ENCODE results near the gene RNASEL.
A peak's percentile ranks its signal among the peaks of the same experiment; 100 is the strongest.

RNASEL gene

DNA sequence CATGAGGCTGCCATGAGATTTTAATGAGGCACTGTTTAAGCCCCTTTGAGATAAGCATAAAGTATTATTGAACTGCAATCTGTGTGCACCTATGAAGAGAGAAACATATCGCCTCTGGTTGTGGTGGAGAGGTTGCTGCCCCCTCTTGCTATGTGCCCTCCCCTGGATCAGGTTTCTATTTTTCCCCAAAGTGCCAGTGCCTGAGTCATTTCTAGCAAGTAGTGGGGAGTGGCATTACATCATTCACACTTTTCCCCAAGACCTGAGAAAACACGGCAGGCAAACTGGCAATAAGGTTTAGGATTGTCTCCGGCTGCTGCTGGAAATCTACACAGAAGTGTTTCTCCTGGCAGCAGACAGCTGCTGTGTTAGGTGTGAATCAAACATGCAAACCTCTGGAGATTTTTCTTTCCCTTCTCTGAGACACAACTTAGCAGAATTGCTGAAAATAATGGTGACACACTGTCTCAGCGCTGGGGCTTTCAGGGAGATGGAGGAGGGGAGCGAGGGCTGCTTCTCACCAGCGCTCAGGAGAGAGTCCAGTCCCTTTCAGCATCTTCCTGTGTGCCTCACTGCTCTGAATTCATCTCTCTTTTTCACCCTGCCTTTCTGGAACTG lies 28.8 kb upstream of the RNASEL start:
- no peak for DNase-seq

GRCh38 chr1:182617014-182617429 lies 28.0 kb upstream of the RNASEL start:
- DNase-seq = no peak

DNA sequence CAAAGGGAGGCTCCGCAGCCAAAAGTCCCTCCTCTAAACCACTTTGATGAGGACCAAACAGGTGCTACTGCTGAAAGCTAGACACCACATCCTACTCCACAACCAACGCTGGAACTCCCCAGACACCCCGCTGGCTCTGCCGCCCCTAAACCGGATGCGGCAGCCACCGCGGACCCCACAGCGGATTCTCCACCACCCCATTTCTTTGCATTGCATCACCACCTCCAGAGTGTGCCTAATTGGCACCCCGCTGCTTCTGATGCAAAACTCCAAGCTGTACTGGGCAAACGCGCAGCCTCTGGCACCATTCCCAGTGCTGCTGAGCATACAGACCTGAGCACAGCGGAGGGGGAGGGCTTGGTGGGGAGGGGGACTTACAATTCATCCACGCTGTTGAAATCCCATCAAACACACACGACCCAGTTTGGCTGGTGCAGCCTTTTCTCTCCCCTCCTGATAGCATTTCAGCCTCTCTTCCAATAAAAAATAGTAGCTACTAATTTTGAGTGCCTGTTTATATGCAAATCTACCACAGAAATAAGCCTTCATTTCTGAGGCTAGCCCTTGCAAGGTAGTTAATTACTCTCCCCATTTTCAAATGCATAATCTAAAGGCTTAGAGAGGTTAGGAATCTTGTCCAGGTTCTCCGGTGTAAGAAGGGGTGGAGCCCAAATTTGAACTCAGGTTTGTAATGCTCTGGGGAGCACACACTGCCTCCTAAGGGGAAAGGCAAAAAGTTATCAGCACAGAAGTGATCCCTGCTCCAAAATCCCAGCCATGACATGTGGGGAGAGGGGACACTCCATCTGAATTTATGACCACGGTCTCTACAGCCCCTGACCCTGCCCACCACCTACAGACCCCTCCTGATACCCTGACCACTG lies 27.3 kb upstream of the RNASEL start:
- peak; percentile 86 for DNase-seq

- DNase-seq = peak; percentile 58
Observed at GRCh38 chr1:182615468-182616129, 26.5 kb upstream of the RNASEL start.

GRCh38 chr1:182614796-182615454 lies 25.9 kb upstream of the RNASEL start:
- peak; percentile 68 for DNase-seq

DNA sequence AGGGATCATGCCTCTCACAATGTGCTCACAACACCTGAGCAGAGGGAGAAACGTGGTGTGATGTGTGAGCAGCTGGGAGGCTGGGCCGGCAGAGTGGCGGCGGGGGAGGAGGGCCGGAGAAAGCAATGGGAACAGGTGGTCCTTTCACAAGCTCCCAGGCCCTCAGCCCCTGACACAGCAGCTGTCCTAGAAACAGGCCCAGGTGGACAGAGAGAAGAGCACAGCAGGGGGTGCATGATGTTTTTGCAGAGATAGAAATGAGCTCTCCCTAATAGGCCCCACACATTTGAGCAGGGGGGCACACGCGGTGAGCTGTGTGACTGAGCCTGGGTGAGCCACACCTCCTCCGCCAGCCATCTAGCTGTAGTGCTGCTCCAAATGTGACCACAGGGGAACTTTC lies 22.7 kb upstream of the RNASEL start:
- no peak for DNase-seq

DNA sequence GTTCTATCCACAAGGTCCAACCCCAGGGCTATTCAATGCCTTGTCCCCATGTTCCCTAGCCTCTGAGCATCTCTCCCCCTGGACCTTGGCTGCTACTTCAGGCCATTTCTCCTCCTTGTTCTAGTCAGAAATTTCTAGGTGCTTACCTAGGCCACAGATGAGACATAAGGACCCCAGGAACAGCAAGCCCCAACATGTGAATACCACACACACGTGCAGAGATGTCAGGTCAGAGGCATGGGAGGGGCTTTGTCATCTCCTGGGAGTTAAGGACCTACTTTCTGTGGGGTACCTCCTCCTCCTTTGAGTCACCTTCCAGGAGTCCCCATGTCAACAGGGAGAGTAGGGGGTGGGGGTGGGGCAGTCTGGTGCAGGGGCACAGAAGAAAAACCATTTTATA lies 22.3 kb upstream of the RNASEL start:
- DNase-seq = no peak

- DNase-seq = no peak
Observed at GRCh38 chr1:182610606-182611194, 21.6 kb upstream of the RNASEL start.

DNA sequence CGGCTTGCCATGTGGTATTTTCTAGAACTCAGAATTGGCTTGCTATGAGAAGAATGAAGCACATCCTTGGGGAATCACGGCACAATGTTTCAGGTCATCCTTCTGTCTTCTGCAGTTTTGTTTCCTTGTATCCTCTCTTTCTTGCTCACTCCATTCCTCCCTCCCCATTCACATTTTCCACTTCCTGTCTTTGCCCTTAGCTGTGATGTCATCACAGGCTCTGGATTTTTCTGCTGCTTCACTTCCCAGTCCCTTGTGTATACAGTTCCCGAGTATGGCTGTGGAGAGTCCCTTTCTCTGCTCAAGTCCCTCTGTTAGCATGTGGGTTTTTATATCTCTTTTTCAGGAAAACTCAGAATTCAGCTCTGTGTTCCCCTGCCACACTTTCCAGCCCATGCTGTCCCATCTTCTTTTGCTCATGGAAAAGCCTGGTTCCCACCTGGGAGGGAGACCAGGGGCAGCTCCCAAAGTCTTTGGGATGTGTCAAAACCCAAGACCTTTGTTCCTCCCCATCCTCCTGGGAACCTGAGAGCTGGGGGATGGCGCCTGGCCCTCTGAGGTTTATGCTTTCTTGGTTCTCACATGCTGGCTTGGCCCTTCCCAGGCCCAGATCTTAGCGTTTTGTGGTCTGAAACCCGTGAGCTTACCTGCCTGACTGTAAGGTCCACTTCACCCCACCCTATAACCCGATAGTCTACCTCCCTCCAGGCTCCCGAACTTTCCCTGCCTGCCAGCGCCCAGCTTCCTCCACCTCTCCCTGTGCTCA lies 20.0 kb upstream of the RNASEL start:
- no peak for DNase-seq

DNA sequence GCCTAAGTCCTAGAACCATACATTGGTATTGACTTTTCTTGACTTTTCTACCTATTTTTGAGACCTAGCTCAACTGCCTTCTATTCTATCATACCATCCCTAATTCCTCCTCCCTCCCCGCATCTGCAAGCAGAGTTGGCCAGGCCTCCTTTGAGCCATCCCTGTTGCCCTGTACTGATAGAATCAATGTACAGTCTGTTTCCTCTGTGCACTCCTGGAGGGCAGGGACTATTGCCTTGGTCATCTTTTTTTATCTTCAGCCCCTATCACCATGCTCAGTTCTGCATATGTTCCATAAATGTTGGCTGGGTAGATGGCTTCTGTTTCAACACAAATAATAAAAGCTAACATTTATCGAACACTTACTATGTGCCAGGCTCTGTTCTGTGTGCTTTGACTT lies 19.2 kb upstream of the RNASEL start:
- no peak for DNase-seq

DNA sequence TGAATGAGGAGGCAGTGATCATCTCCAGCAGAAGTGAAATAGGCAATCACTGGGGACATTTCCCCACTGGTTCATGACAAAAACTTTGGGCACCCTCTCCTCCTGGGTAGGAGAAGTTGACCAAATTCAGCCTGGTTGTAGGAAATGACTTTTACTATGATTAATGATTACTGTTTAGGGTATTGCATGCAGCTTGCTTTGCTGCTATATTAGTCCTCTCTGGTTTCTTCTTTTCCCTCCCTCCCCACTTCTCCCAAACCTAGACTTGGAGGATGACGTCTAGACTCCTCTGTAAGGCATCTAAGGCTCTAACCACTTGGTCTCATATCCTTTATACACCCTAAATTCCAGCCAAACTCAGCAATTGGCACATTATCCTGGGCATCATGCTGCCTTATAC lies 18.5 kb upstream of the RNASEL start:
- no peak for DNase-seq

DNA sequence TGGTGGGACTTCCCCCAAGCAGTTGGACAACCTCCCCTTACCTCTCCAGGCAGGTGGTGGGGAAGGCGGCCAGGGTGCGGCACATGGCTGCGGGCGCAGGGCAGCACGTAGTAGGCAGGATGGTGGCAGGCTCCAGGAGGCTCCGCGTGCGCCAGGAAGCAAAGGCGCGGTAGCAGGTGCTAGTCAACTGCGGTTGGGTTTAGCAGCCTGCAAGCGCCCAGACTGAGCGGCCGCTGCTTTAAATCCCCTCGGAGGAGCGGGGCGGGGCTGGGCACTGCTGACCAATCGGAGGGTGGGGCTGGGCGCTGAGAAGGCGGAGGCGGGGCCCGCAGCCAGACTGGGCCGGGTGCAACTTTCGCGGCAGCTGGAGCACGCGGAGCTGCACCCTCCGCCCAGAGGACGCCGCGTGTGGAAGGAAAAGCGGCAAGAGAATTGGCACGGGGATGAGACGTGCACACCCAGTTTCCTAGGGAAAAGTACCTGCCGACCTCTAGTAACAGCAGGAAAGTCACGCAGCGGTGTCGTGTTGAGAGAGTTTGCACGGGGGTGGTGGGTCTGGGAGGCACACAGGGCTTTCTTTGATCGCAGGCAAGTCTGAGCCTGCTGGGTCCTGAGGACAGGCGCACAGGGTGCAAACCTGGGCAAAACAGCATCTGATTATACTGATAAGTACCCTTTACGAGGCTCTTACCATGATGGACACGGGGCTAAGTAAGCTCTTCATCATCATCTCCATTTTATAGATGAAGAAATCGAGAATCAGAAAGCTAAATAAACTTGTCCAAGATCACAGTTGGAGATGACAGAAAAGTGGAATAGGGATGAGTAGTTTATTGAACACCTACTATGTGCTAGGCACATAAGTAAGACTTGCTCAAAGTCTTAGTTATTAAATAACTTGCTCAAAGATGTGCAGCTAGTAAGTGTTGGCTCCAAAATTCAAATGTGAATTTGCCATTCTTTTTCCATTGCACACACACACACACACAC lies 15.4 kb upstream of the RNASEL start, which contains the start of gene RGS16:
Gene RGS16, minus strand, starts transcription at position 215 of the 990 bp plus-strand sequence. Its CDS starts 130 bp downstream, at position 85.
- peak; percentile 94 for DNase-seq

GRCh38 chr1:182603646-182604174 lies 14.7 kb upstream of the RNASEL start:
- DNase-seq = no peak

GRCh38 chr1:182602935-182603645 lies 14.0 kb upstream of the RNASEL start:
- DNase-seq = no peak

GRCh38 chr1:182601913-182602312 lies 12.9 kb upstream of the RNASEL start:
- DNase-seq = no peak

DNA sequence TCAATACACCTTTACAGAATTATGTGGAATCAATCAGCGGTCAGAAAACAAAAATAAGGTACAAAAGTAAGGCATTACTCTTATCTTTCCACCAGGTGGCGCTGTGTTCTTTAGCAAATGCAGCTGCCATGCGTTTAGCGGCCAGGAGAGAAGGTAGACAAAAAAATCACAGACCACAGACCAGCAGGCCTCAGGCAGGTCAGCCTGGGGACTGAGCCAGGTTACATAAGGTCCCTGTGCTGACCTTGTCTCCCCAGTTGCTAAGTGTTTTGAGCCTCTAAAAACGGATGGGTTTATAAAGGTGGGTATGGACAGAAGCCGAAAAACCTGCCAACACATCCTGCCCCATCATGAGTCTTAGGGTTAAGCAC lies 12.3 kb upstream of the RNASEL start:
- DNase-seq = peak; percentile 70

DNA sequence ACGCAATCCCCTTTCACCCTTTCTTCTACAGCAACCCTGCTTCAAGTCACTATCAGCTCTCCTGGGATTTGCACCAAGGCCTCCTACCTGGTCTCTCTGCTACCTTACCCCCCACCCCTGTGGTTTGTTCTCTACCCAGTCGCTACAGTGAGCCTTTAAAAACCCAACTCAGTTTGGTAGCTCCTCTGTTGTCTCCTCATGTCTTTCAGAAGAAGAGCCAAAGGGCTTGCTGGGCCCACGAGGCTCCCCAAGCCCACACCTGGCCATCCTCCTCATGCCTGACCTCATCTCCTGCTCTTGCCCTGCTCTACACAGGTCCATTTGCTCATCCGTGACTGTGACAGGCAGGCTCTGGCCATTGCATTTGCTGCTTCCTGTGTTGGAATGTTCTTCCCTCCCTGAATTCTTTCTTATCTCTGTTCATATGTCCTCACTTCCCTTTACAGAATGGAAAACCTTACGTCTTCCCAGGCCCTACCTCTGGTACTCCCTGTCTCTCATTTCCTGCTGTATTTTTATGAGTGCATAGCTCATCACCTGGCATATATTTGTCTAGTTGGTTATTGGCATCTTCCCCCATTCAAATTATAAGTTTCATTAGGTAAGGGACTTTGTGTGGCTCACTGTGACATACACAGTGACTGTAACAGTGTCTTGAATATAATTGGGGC lies 11.8 kb upstream of the RNASEL start:
- DNase-seq = no peak

DNA sequence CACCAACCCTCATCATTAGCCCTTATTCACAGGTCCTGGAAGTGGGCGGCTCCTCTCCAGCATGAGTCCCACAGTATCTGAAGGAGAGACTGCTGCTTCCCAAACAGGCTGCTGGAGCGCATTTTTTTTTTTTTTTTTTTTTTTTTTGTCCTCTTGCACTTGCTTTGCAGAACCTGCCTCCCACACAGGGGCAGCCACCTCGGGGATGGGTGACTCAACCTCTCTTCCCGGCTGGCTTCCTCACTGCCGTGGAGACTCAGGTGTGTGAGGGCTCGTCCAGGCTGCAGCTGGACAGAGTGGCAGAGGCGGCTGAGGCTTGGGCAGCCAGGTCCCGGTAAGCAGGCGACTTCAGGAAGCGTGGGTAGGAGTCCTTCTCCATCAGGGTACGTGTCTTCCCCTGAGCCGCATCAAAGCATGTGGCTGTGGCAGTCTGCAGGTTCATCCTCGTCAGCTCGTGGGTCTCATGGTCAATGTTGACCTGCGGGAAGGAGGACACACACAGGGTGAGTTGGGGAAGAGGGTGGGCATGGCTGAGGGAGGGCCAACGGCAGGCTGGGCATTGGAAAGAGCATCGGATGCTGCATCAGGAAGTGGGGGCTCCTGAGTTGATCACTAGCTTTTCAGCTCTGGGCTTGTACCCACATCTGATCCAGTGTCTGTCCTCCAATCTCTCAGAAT lies 11.1 kb upstream of the RNASEL start:
- no peak for DNase-seq

GRCh38 chr1:182599339-182599738 lies 10.3 kb upstream of the RNASEL start:
- no peak for DNase-seq
